HEK293 (cell line): ENCODE results near the gene NCAN.

ENCODE experiments used
- CTCF ChIP-seq: fragments of 450-650 bp; formaldehyde crosslinking; IDR thresholded peaks from 2 replicates; pipeline ENCODE4 v1.5.1; 2016; ENCODE audit warnings: missing biosample characterization, missing genetic modification characterization
- ELK4 ChIP-seq: IDR thresholded peaks from 2 replicates; pipeline ENCODE4 v1.6.1; 2011; ENCODE audit warnings: mild to moderate bottlenecking, low read depth, low read length, borderline replicate concordance
- ZNF133 ChIP-seq: fragments of 450-650 bp; formaldehyde crosslinking; IDR thresholded peaks from 2 replicates; pipeline ENCODE4 v1.5.1; 2016; ENCODE audit warnings: missing biosample characterization, missing genetic modification characterization
- ZNF211 ChIP-seq: fragments of 450-650 bp; formaldehyde crosslinking; IDR thresholded peaks from 2 replicates; pipeline ENCODE4 v1.5.1; 2016; ENCODE audit warnings: low read depth, missing biosample characterization, missing genetic modification characterization
- ZNF23 ChIP-seq: fragments of 450-650 bp; formaldehyde crosslinking; IDR thresholded peaks from 2 replicates; pipeline ENCODE4 v1.5.1; 2016; ENCODE audit warnings: missing biosample characterization, missing genetic modification characterization, borderline replicate concordance
- ZNF324 ChIP-seq: fragments of 450-650 bp; formaldehyde crosslinking; IDR thresholded peaks from 2 replicates; pipeline ENCODE4 v1.5.1; 2016; ENCODE audit warnings: missing biosample characterization, missing genetic modification characterization
- ZNF449 ChIP-seq: fragments of 450-650 bp; formaldehyde crosslinking; IDR thresholded peaks from 2 replicates; pipeline ENCODE4 v1.5.1; 2017; ENCODE audit warnings: missing biosample characterization, mild to moderate bottlenecking, missing genetic modification characterization, moderate library complexity
- ZNF747 ChIP-seq: fragments of 450-650 bp; formaldehyde crosslinking; IDR thresholded peaks from 2 replicates; pipeline ENCODE4 v1.5.1; 2016; ENCODE audit warnings: missing biosample characterization, missing genetic modification characterization

GRCh38 chr19:19271828-19272599 is 60.3 kb downstream of the NCAN start:
- TF ChIP-seq CTCF (tag by site-specific recombination) (no peak), ZNF23 (tag by site-specific recombination) (no peak), ZNF133 (no peak), ZNF211 (tag by site-specific recombination) (no peak), ZNF449 (tag by site-specific recombination) (no peak), ZNF747 (no peak), ZNF324 (tag by site-specific recombination) (no peak), ELK4 (no peak)
